Gastroesophageal sphincter (tissue), 3 donors: ENCODE results near the gene RASA4.
"Not testable (repeated sequence)": the region's sequence is repeated elsewhere in the genome, so short reads cannot be mapped to it uniquely, and the experiment has no call there.

Source experiments
- POLR2A ChIP-seq, 2 donors: fragments of 450-650 bp; IDR thresholded peaks; one replicate each; pipeline ENCODE4 v1.6.1; 2017; ENCODE audit warnings: antibody characterized with exemption in 2 of 2, mild to moderate bottlenecking in 2 of 2, moderate library complexity in 1 of 2
- POLR2AphosphoS5 ChIP-seq: sonication (generic); formaldehyde crosslinking; IDR thresholded peaks from one replicate; pipeline ENCODE4 v1.6.1; 2017; ENCODE audit warnings: antibody characterized with exemption
- TF ChIP-seq, protein P1 (sequence below), 4 experiments: fragments of 200-600 bp in 2 of 4; fragments of 450-650 bp in 2 of 4; sonication (generic) in 1 of 4; IDR thresholded peaks; one replicate each; pipeline ENCODE4 v1.5.1; 2017 to 2019; ENCODE audit warnings: antibody characterized with exemption in 4 of 4, mild to moderate bottlenecking in 2 of 4, moderate library complexity in 2 of 4

- TF ChIP-seq, protein P1, sequence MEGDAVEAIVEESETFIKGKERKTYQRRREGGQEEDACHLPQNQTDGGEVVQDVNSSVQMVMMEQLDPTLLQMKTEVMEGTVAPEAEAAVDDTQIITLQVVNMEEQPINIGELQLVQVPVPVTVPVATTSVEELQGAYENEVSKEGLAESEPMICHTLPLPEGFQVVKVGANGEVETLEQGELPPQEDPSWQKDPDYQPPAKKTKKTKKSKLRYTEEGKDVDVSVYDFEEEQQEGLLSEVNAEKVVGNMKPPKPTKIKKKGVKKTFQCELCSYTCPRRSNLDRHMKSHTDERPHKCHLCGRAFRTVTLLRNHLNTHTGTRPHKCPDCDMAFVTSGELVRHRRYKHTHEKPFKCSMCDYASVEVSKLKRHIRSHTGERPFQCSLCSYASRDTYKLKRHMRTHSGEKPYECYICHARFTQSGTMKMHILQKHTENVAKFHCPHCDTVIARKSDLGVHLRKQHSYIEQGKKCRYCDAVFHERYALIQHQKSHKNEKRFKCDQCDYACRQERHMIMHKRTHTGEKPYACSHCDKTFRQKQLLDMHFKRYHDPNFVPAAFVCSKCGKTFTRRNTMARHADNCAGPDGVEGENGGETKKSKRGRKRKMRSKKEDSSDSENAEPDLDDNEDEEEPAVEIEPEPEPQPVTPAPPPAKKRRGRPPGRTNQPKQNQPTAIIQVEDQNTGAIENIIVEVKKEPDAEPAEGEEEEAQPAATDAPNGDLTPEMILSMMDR (IDR thresholded peaks at IDR 0.05) = not testable (repeated sequence)
- TF ChIP-seq POLR2AphosphoS5; POLR2A (IDR thresholded peaks at IDR 0.05): not testable (repeated sequence)
Observed at GRCh38 chr7:102610441-102610840, 6.1 kb downstream of the RASA4 start.
